Central memory CD4-positive, alpha-beta T cell (primary cell): ENCODE results near the gene PDXDC1.
"Not testable (repeated sequence)": the region's sequence is repeated elsewhere in the genome, so short reads cannot be mapped to it uniquely, and the experiment has no call there.

Experiments used
- DNase-seq: peaks from one replicate; pipeline ENCODE4 v3.0.0; 2022

PDXDC1 gene

GRCh38 chr16:15038689-15039088, 63.9 kb downstream of the PDXDC1 start:
- no peak for DNase-seq

- no peak for DNase-seq
Measured at GRCh38 chr16:15041271-15042004, 66.6 kb downstream of the PDXDC1 start.

GRCh38 chr16:15043344-15043743, 68.5 kb downstream of the PDXDC1 start:
- no peak for DNase-seq

GRCh38 chr16:15044286-15044685, 69.5 kb downstream of the PDXDC1 start:
- DNase-seq, result no peak

- DNase-seq, result not testable (repeated sequence)
Measured at GRCh38 chr16:15045270-15045669, 70.4 kb downstream of the PDXDC1 start.

- no peak for DNase-seq
Measured at GRCh38 chr16:15046692-15047376, 72.0 kb downstream of the PDXDC1 start.

- no peak for DNase-seq
Measured at GRCh38 chr16:15049581-15050180, 74.9 kb downstream of the PDXDC1 start.

GRCh38 chr16:15050440-15050839, 75.6 kb downstream of the PDXDC1 start:
- not testable (repeated sequence) for DNase-seq

- no peak for DNase-seq
Measured at GRCh38 chr16:15051387-15051951, 76.6 kb downstream of the PDXDC1 start.

GRCh38 chr16:15052747-15053476, 78.1 kb downstream of the PDXDC1 start:
- DNase-seq, result no peak

- DNase-seq, result no peak
Measured at GRCh38 chr16:15053904-15054303, 79.1 kb downstream of the PDXDC1 start.

GRCh38 chr16:15054357-15055140, 79.7 kb downstream of the PDXDC1 start:
- no peak for DNase-seq

- DNase-seq, result no peak
Measured at GRCh38 chr16:15055141-15056053, 80.6 kb downstream of the PDXDC1 start.

- DNase-seq, result no peak
Measured at GRCh38 chr16:15057681-15058417, 83.0 kb downstream of the PDXDC1 start.

- DNase-seq, result no peak
Measured at GRCh38 chr16:15059324-15059723, 84.5 kb downstream of the PDXDC1 start.

GRCh38 chr16:15062085-15062810, 87.4 kb downstream of the PDXDC1 start:
- not testable (repeated sequence) for DNase-seq

GRCh38 chr16:15065961-15066360, 91.1 kb downstream of the PDXDC1 start:
- not testable (repeated sequence) for DNase-seq

- DNase-seq, result not testable (repeated sequence)
Measured at GRCh38 chr16:15066690-15067089, 91.9 kb downstream of the PDXDC1 start.

GRCh38 chr16:15071013-15071412, 96.2 kb downstream of the PDXDC1 start:
- DNase-seq, result not testable (repeated sequence)
